HUDEP-2 (cell line): ENCODE measurements around the gene FAM171A2.
A peak's percentile ranks its signal among the peaks of the same experiment; 100 is the strongest.
"Not testable (repeated sequence)": the region's sequence is repeated elsewhere in the genome, so short reads cannot be mapped to it uniquely, and the experiment has no call there.

ENCODE experiments used
- DNase-seq, 76 experiments: peaks; one replicate each; lab custom pipeline; 2025; ENCODE audit not compliant: unreplicated experiment in 76 of 76; lab: John Stamatoyannopoulos, UW

FAM171A2 gene

GRCh38 chr17:44348234-44348987 is 15.2 kb downstream of the FAM171A2 start:
- no peak for DNase-seq

- DNase-seq: not testable (repeated sequence)
Observed at GRCh38 chr17:44347206-44348055, 16.2 kb downstream of the FAM171A2 start.

DNA sequence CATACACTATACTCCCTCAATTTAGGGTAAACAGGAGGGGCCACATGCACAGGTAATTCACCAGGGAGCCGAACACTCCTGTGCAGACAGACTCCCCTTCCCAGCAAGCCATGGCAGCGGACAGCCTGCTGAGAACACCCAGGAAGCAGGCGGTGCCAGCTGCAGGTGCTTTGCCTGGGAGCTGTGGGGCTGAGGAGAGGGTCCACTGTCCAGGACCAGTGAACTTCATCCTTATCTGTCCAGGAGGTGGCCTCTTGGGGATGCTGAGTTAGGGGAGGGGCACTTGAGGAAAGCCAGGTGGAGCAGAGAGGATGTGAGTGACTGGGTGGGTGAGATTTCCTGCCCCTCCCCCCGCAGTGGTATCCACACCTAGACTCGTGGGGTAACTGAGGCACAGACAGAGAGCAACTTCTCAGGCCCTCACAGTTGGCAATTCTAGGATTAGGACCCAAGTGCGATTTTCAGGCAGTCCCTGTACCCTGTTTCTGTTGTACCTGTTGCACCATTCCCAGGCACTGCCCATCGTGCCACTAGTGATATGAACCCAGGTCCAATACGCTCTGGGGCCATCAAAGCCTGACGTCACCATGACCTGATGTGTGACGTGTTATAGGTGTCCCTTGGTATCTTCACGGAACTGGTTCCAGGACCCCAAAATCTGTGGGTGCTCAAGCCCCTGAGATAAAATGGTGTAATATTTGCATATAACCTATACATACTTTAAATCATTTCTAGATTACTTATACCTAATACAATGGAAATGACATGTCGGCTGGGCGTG is 17.4 kb downstream of the FAM171A2 start:
- no peak for DNase-seq

GRCh38 chr17:44345454-44346026 is 18.1 kb downstream of the FAM171A2 start:
- DNase-seq: peak in 26 of 76 experiments; percentile 17 to 59 (median 26)

GRCh38 chr17:44344939-44345453 is 18.7 kb downstream of the FAM171A2 start, which contains the start of gene GRN:
TSS of gene GRN (plus strand) at chr17:44345302. CDS start at chr17:44349165, 3,863 bp downstream.
- DNase-seq: peak in 73 of 76 experiments; percentile 43 to 95 (median 85)

- DNase-seq: no peak
Observed at GRCh38 chr17:44343510-44344209, 20.0 kb downstream of the FAM171A2 start.

DNA sequence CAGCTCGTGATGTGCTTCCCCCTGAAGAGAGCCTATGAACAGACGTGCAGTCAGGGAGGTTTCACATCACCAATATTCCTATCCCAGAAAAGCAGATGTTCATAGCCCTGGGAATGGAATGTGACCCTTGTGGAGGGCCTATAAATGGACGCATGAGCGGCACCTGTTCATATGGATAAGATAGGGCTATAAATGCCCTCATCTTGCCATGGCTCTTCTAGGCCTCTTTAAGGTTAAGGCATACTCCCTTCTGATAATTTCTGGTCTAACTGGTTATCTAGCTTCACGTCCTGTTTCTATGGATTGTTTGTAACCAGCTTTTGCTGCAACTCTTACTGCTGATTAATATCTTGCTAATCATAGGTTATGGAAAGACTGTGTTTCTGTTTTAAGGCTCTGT is 23.1 kb downstream of the FAM171A2 start:
- DNase-seq: peak in 2 of 76 experiments; percentile 15 to 51

DNA sequence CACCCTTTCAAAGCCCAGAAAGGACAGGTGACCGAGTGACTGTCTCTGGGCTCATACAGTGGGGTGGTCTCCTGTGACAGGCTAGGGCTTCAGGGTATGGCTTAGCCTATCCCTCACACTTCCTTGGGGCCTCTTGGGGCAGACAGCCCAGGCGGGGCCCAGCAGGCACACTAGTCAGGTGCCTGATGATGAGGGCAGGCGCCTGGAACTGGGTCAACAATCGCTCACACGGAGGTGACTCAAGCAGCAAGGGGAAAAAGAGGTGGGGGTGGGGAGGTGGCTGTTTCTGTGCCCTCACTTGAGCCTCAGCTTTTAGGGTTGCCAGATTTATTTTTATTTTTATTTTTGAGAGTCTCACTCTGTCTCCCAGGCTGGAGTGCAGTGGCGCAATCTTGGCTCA is 25.0 kb downstream of the FAM171A2 start:
- peak in 20 of 76 experiments; percentile 14 to 56 (median 30) for DNase-seq

- DNase-seq: no peak
Observed at GRCh38 chr17:44335968-44336367, 27.7 kb downstream of the FAM171A2 start.

DNA sequence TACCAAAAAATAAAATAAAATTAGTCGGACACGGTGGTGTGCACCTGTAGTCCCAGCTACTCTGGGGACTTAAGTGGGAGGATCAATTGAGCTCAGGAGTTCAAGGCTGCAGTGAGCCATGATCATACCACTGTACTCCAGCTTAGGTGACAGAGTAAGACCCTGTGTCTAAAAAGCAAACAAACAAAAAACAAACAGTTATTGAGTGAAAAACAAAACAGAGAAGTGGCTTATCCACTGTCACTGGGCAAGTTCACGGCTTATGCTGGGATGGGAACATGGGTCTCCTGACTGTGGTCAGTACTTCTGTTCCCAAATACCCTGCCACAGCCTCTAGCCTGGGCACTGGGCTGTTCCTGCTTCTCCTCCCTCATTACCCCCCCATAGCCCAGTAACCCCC is 28.1 kb downstream of the FAM171A2 start:
- no peak for DNase-seq

DNA sequence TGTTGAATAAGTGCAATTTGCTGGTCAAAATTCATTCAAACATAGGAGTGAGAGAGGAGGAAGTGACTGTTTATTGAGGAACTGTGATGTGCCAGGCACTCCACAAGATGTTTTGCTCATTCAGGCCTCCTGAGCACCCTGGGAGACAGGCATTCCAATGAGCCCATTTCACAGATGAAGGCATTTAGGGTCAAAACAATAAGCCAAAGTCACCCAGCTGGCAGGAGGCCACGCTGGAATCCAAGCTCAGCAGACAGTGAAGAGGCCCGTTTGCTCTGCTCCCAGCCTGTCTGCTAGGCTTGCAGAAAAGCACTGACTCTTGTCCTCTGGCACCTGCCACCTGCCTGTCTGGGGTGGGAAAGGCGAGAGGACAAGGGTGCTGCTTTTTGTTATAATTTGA is 28.9 kb downstream of the FAM171A2 start:
- DNase-seq: no peak

- DNase-seq: no peak
Observed at GRCh38 chr17:44334315-44334714, 29.3 kb downstream of the FAM171A2 start.

DNA sequence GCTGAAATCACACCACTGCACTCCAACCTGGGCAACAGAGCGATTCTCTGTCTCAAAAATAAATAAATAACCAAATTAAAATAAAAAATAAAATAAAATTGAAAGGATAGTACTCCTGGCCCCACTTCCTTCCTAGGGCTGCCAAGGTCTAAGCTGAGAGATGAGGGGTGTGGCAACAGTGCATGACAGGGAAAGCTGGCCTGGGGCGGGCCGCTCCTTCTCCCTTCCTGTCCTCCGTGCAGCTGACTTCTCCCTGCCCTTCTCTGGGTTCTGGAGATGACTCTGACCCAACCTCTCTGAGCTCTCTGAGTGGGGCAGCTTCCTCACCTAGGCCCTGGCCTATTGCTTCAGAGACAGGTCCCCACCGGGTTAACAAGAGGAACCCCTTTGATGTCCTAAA is 30.3 kb downstream of the FAM171A2 start:
- DNase-seq: no peak

GRCh38 chr17:44331249-44331760 is 32.3 kb downstream of the FAM171A2 start:
- peak in 68 of 76 experiments; percentile 20 to 89 (median 59) for DNase-seq

DNA sequence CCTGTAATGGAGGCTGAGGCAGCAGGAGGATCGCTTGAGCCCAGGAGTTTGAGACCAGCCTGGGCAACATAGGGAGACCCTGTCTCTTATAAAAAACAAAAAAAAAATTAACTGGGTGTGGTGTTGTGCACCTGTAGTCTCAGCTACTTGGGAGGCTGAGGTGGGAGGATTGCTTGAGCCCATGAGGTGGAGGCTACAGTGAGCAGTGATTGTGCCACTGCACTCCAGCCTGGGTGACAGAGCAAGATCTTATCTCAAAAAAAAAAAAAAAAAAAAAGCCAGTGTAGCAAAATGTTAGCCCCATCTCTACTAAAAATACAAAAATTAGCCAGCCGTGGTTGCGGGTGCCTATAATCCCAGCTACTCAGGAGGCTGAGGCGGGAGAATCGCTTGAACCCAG is 33.4 kb downstream of the FAM171A2 start:
- DNase-seq: not testable (repeated sequence)

- DNase-seq: not testable (repeated sequence)
Observed at GRCh38 chr17:44329516-44329915, 34.1 kb downstream of the FAM171A2 start.

- no peak for DNase-seq
Observed at GRCh38 chr17:44327715-44328449, 35.8 kb downstream of the FAM171A2 start.

DNA sequence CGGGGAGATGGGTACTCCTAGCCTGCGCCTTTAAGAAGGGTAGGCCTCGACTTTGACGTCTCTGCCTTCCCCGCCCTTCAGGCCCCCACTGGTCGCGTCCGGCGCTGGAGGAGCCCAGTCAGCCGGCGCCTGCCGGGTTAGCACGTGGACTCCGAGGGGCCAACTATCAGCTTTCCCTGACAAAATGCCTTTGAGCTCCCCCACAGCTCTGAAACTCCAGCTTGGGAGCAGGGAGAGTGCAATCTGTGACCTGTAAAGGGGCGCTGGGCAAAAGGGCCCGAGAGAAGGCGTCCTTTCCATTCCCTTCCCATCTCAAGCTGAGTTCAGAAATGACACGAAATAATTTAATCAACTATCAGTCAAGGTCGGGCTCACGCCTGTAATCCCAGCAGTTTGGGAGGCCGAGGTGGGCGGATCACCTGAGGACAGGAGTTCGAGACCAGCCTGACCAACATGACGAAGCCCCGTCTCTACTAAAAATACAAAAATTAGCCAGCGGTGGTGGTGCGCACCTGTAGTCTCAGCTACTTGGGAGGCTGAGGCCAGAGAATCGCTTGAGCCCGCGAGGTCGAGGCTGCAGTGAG is 36.7 kb downstream of the FAM171A2 start:
- DNase-seq: peak in 75 of 76 experiments; percentile 33 to 95 (median 91)
